SK-N-SH treated with all-trans-retinoic acid at 6 μM for 48 hours (cell line): Measurements from ENCODE around the gene PTPRG.

Experiments used
- ATAC-seq: fragments of 200-7000 bp; cut with Tn5 transposase; 3 replicates; pipeline ENCODE4 v1.9.1; 2020; ENCODE audit warnings: mild to moderate bottlenecking, moderate library complexity
- ARNTL ChIP-seq: fragments of 450-650 bp; formaldehyde crosslinking; IDR thresholded peaks from 2 replicates; pipeline ENCODE4 v1.5.0; 2020; ENCODE audit warnings: low read depth, mild to moderate bottlenecking, moderate library complexity, borderline replicate concordance
- BACH2 ChIP-seq: fragments of 250-450 bp; sonication (Bioruptor Pico); IDR thresholded peaks from 2 replicates; pipeline ENCODE4 v1.9.0; 2021; ENCODE audit warnings: mild to moderate bottlenecking, borderline replicate concordance
- CREB5 ChIP-seq: fragments of 250-450 bp; sonication (Bioruptor Pico); IDR thresholded peaks from 2 replicates; pipeline ENCODE4 v1.5.1; 2020; ENCODE audit warnings: low read depth, mild to moderate bottlenecking, moderate library complexity
- CSDC2 ChIP-seq: fragments of 250-450 bp; sonication (Bioruptor Pico); IDR thresholded peaks from 2 replicates; pipeline ENCODE4 v1.5.0; 2020; ENCODE audit warnings: mild to moderate bottlenecking, moderate library complexity
- CSRNP3 ChIP-seq: fragments of 250-450 bp; sonication (Bioruptor Pico); IDR thresholded peaks from 2 replicates; pipeline ENCODE4 v1.5.1; 2021; ENCODE audit warnings: mild to moderate bottlenecking, moderate library complexity
- ESRRG ChIP-seq: fragments of 250-450 bp; sonication (Bioruptor Pico); IDR thresholded peaks from 2 replicates; pipeline ENCODE4 v1.6.1; 2021; ENCODE audit warnings: mild to moderate bottlenecking
- GLIS3 ChIP-seq: fragments of 250-450 bp; sonication (Bioruptor Pico); IDR thresholded peaks from 2 replicates; pipeline ENCODE4 v1.5.0; 2020; ENCODE audit warnings: mild to moderate bottlenecking, moderate library complexity
- ISL1 ChIP-seq: fragments of 250-450 bp; sonication (Bioruptor Pico); IDR thresholded peaks from 2 replicates; pipeline ENCODE4 v2.1.2; 2022; ENCODE audit warnings: mild to moderate bottlenecking, moderate library complexity
- PATZ1 ChIP-seq: fragments of 250-450 bp; sonication (Bioruptor Pico); IDR thresholded peaks from 2 replicates; pipeline ENCODE4 v1.8.0; 2020; ENCODE audit warnings: mild to moderate bottlenecking, moderate library complexity, borderline replicate concordance
- POU6F1 ChIP-seq: fragments of 250-450 bp; sonication (Bioruptor Pico); IDR thresholded peaks from 2 replicates; pipeline ENCODE4 v1.8.0; 2021; ENCODE audit warnings: low read depth, mild to moderate bottlenecking, moderate library complexity, borderline replicate concordance
- PPARA ChIP-seq: fragments of 250-450 bp; sonication (Bioruptor Pico); IDR thresholded peaks from 2 replicates; pipeline ENCODE4 v1.5.0; 2020; ENCODE audit warnings: mild to moderate bottlenecking, borderline replicate concordance
- RARB ChIP-seq: fragments of 250-450 bp; sonication (Bioruptor Pico); IDR thresholded peaks from 2 replicates; pipeline ENCODE4 v1.8.0; 2021; ENCODE audit warnings: mild to moderate bottlenecking, moderate library complexity
- TCF4 ChIP-seq: fragments of 250-450 bp; sonication (Bioruptor Pico); IDR thresholded peaks from 2 replicates; pipeline ENCODE4 v1.8.0; 2021; ENCODE audit warnings: mild to moderate bottlenecking, moderate library complexity, borderline replicate concordance
- TSHZ2 ChIP-seq: fragments of 250-450 bp; sonication (Bioruptor Pico); IDR thresholded peaks from 2 replicates; pipeline ENCODE4 v1.5.0; 2020; ENCODE audit warnings: mild to moderate bottlenecking, moderate library complexity
- ZC3H10 ChIP-seq: fragments of 250-450 bp; sonication (Bioruptor Pico); IDR thresholded peaks from 2 replicates; pipeline ENCODE4 v1.5.1; 2021; ENCODE audit warnings: mild to moderate bottlenecking, moderate library complexity
- ZFP3 ChIP-seq: fragments of 250-450 bp; sonication (Bioruptor Pico); IDR thresholded peaks from 2 replicates; pipeline ENCODE4 v1.5.0; 2020; ENCODE audit warnings: mild to moderate bottlenecking, moderate library complexity
- ZFP30 ChIP-seq: fragments of 450-650 bp; formaldehyde crosslinking; IDR thresholded peaks from 2 replicates; pipeline ENCODE4 v1.5.0; 2022; ENCODE audit warnings: mild to moderate bottlenecking, moderate library complexity
- ZNF565 ChIP-seq: fragments of 450-650 bp; formaldehyde crosslinking; conservative IDR thresholded peaks from 2 replicates; pipeline ENCODE4 v1.5.0; 2020; ENCODE audit warnings: low read depth, mild to moderate bottlenecking, moderate library complexity
- ZNF70 ChIP-seq: fragments of 450-650 bp; formaldehyde crosslinking; IDR thresholded peaks from 2 replicates; pipeline ENCODE4 v1.5.0; 2020; ENCODE audit warnings: mild to moderate bottlenecking, moderate library complexity
- ZNF8 ChIP-seq: fragments of 450-650 bp; formaldehyde crosslinking; IDR thresholded peaks from 2 replicates; pipeline ENCODE4 v1.5.0; 2020; ENCODE audit warnings: mild to moderate bottlenecking, moderate library complexity

Gene PTPRG

GRCh38 chr3:61924991-61925390 is 363.6 kb downstream of the PTPRG start:
- TF ChIP-seq RARB (CRISPR knock-in tag) = no peak
- TF ChIP-seq PATZ1 (CRISPR knock-in tag) = no peak
- TF ChIP-seq ZFP30 (CRISPR knock-in tag) = no peak
- TF ChIP-seq ARNTL (CRISPR knock-in tag) = no peak
- TF ChIP-seq ZFP3 (CRISPR knock-in tag) = no peak
- no peak for TF ChIP-seq ESRRG
- TF ChIP-seq TCF4 (CRISPR knock-in tag) = no peak
- no peak for TF ChIP-seq GLIS3
- TF ChIP-seq BACH2 = no peak
- TF ChIP-seq TSHZ2 (CRISPR knock-in tag) = no peak
- no peak for TF ChIP-seq POU6F1
- no peak for TF ChIP-seq ZNF70 (CRISPR knock-in tag)
- TF ChIP-seq ISL1 = no peak
- TF ChIP-seq CREB5 (CRISPR knock-in tag) = no peak
- no peak for TF ChIP-seq CSDC2 (CRISPR knock-in tag)
- TF ChIP-seq ZNF8 (CRISPR knock-in tag) = no peak
- TF ChIP-seq CSRNP3 = no peak
- no peak for TF ChIP-seq PPARA (CRISPR knock-in tag)
- no peak for TF ChIP-seq ZNF565 (CRISPR knock-in tag)
- no peak for ATAC-seq

- ATAC-seq = no peak
- TF ChIP-seq RARB (CRISPR knock-in tag) = no peak
- TF ChIP-seq ISL1 = no peak
- no peak for TF ChIP-seq ZC3H10
- no peak for TF ChIP-seq ZNF70 (CRISPR knock-in tag)
- no peak for TF ChIP-seq ESRRG
- TF ChIP-seq ZNF565 (CRISPR knock-in tag) = no peak
- TF ChIP-seq CREB5 (CRISPR knock-in tag) = no peak
These were observed 364.4 kb downstream of the PTPRG start for GRCh38 chr3:61925721-61926120.

GRCh38 chr3:61926923-61927322 is 365.6 kb downstream of the PTPRG start:
- TF ChIP-seq ZC3H10 (no peak), ISL1 (no peak)
- TF ChIP-seq, all 23 proteins: peak for 0
- ATAC-seq = peak; percentile 56; the same call in 2 of the 3 replicates
